Subcutaneous abdominal adipose tissue (tissue), 5 donors: Measurements from ENCODE around the gene TBC1D17.
A peak's percentile ranks its signal among the peaks of the same experiment; 100 is the strongest.

Experiments
- H3K27ac ChIP-seq: one replicate; pipeline ENCODE4 v1.7.0; 2013; ENCODE audit warnings: low read depth, mild to moderate bottlenecking, inconsistent platforms, low read length, moderate library complexity
- H3K27me3 ChIP-seq, 5 donors: one replicate each; pipeline ENCODE4 v1.7.0; 2013; ENCODE audit warnings: low read length in 5 of 5, inconsistent platforms in 1 of 5; ENCODE audit not compliant: control insufficient read depth in 5 of 5, insufficient read depth in 4 of 5
- H3K36me3 ChIP-seq, 5 donors: one replicate each; pipeline ENCODE4 v1.7.0; 2013; ENCODE audit warnings: low read length in 5 of 5; ENCODE audit not compliant: control insufficient read depth in 5 of 5, insufficient read depth in 5 of 5
- H3K4me1 ChIP-seq, 5 donors: one replicate each; pipeline ENCODE4 v1.7.0; 2013; ENCODE audit warnings: low read length in 5 of 5, mild to moderate bottlenecking in 3 of 5, moderate library complexity in 1 of 5; ENCODE audit not compliant: control insufficient read depth in 5 of 5, insufficient read depth in 5 of 5
- H3K4me3 ChIP-seq, 5 donors: one replicate each; pipeline ENCODE4 v1.7.0; 2013; ENCODE audit warnings: low read length in 5 of 5, low read depth in 1 of 5
- H3K9ac ChIP-seq, 5 donors: one replicate each; pipeline ENCODE4 v1.7.0; 2013; ENCODE audit warnings: low read length in 5 of 5, mild to moderate bottlenecking in 4 of 5, moderate library complexity in 3 of 5
- H3K9me3 ChIP-seq, 5 donors: one replicate each; pipeline ENCODE4 v1.7.0; 2013; ENCODE audit warnings: low read length in 5 of 5; ENCODE audit not compliant: control insufficient read depth in 5 of 5
- donor health status: healthy.
- donor health status: healthy.
- donor health status: healthy.
- donor health status: healthy.
- donor health status: healthy.

Gene TBC1D17

DNA sequence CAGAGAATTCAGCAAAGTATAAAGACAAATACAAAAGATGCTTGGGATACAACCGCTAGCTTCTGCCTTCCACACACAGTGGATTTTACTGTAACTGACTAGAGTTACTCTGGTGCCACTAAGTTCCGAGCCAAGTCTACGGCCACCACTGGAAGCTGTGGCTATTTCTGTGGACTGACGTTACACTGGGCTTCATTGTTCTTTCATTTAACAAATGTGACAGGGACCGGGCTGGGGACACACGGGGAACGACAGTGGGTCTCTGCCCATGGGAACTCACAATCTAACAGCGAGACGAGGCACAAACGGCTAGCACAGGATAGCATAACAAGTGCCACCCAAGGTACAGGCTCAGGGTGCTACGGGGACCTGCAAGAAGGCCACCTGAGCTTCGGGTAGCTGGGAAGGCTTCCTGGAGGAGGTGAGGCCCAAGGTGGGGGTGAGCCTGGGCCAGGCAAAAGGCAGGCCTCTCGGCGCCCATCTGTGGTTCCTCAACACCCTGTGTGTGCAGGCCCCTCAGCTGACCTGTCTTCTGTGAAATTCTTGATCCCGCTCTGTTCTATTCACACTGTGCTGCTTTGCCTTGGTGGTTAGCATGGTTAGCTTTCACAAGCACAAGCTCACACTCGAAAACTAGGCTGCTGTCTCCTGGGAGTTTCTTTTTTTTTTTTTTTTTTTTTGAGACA, 29.5 kb downstream of the TBC1D17 start:
- no peak overlapping the region for H3K27ac ChIP-seq
- no peaks in the 10 kb centered on the region for H3K27me3 ChIP-seq
- peak overlapping the region in 1 of 5 donors; percentile 57 for H3K9ac ChIP-seq
- no peaks in the 10 kb centered on the region for H3K9me3 ChIP-seq
- peaks cover 0 to 38% (median 28%) of the 10 kb centered on the region in 5 donors for H3K36me3 ChIP-seq
- H3K4me1 ChIP-seq: peaks cover 0 to 29% (median 11%) of the 10 kb centered on the region in 5 donors
- H3K4me3 ChIP-seq: no peak overlapping the region

DNA sequence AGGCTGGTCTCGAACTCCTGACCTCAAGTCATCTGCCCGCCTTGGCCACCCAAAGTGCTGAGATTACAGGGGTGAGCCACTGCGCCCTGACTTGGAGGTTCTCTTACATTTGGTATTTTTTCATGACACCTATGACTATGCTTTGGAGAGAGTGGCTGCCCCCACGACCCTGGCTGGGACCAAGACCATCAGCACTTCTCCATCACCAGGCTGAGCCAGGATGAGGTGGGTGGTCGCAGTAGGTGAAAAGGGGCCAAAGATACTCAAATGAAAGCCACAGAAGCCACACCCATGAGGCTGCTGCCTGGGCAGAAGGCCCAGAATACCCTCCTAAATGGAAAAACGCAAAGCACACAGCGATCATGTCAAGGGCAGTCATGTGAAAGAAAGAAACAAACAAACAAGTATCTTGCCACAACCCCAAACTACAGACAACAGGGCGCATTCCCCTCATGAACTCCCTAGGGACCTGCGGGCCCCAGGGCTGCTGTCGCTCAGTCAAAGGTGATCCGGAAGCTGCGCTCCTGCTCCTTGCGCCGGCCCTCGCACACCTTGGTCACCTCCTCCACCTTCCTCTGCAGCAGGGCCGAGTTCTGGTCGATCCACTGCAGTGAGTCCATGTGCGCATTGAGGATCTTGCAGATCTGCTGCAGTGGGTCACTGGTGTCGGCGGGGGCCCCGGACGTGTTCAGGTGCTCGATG, 30.4 kb downstream of the TBC1D17 start:
- H3K27me3 ChIP-seq: no peaks in the 10 kb centered on the region
- H3K4me3 ChIP-seq: no peak overlapping the region
- H3K9ac ChIP-seq: no peak overlapping the region
- H3K27ac ChIP-seq: no peak overlapping the region
- H3K4me1 ChIP-seq: peaks cover 0 to 29% (median 11%) of the 10 kb centered on the region in 5 donors
- H3K36me3 ChIP-seq: peaks cover 0 to 45% (median 31%) of the 10 kb centered on the region in 5 donors
- no peaks in the 10 kb centered on the region for H3K9me3 ChIP-seq

DNA sequence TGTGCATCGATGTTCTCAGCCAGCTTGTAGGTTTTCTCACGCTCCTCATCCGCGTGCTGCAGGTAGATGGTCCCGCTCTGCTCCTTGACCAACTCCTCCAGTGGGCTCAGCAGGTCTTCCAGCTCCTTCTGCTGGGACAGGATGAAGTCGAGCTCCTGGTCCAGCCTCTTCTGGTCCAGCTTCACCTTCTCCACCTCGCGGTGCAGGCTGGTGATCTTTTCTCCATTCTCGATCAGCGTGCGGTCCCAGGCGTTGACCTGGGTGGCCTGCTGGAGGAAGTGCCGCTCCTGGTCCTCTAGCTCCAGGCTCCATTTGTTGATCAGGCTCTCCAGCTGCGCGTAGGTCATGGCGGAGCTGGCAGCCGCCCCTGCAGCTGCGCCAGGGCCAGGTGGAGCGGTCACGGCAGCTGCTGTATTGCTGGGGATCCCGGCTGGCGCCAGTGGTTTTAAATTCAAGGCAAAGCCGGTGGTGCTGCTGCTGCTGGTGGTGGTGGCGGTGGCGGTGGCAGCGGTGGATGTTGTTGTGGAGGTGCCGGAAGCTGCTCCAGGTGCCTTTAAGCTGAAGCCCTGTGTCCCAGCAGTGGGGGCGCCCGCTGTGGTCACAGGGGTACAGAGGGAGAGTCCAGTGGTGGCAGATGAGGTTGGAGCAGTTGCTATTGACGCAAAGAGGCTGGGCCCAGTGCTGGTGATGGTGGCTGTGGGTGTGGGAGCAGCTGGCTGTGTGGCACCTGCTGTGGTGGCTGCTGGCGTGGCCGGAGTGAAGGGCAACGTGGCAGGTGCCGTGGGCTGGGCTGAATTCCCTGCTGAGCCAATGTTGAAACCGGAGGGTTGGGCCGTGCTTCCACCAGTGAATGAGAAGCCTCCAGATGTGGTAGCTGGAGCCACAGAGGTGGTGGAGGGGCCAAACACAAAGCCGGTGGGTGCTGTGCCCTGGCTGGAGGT, 31.2 kb downstream of the TBC1D17 start:
- Histone ChIP-seq H3K9me3 (no peaks in the 10 kb centered on the region), H3K36me3 (peaks cover 0 to 54% (median 38%) of the 10 kb centered on the region in 5 donors), H3K4me1 (peaks cover 0 to 28% (median 11%) of the 10 kb centered on the region in 5 donors), H3K4me3 (no peak overlapping the region), H3K27ac (no peak overlapping the region), H3K9ac (no peak overlapping the region), H3K27me3 (no peaks in the 10 kb centered on the region)

DNA sequence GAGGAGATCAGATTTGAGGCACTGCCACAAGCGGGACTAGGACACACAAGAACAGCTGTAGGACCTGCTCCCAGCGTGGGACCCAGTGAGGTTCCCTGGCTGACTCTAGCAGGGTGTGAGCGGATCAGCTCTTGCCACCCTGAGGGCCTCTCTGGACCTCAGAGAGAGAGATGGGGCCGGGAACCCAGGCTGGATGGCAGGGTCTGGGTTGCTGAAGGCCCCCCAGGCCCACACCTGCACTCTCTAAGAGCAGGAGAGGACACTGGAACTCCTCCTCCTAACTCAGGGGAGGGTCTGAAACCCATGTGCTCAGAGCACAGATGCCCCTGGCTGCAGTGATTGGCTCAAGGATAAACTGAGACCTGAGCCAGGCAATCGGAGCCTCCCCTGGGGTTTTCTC, 32.7 kb downstream of the TBC1D17 start:
- H3K4me1 ChIP-seq: peaks cover 0 to 21% (median 10%) of the 10 kb centered on the region in 5 donors
- no peaks in the 10 kb centered on the region for H3K27me3 ChIP-seq
- H3K9ac ChIP-seq: no peak overlapping the region
- no peaks in the 10 kb centered on the region for H3K9me3 ChIP-seq
- H3K27ac ChIP-seq: no peak overlapping the region
- H3K4me3 ChIP-seq: no peak overlapping the region
- peaks cover 0 to 64% (median 44%) of the 10 kb centered on the region in 5 donors for H3K36me3 ChIP-seq

DNA sequence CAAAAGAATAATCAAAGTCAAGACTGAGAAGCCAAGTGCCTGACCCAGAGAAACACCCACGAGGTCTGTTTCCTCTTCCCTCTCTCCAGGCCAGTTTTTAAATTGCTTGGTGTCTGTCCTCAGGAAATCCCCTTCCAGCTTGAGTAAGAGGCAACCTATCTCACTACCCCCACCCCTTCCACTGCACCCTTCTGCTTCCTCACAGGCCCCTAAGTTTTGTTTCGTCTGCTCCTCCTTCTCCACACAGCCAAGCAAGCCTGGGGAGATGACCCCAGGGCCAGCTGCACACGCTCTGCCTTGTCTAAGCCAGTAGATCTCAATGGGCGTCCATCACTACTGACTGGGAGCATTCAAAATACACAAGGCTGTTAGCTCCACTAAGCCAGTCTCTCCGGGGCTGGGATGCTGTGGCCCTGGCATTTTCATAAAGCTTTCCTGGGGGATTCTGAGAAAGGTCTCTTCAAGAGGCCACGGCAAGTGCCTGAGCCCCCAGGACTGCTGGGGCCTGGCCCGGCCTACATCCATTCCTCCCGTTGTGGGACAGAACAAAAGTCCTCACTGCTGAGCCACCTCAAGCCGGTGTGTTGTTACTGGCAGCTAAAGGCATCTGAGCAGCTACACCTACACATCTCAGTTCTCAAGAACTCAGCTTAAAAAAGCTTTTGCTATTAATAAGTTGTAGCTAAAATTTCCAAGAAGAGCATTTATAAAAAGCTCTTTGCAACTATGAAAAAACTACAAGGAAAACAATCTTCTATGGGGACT, 34.1 kb downstream of the TBC1D17 start:
- Histone ChIP-seq H3K4me3 (no peak overlapping the region), H3K9me3 (no peaks in the 10 kb centered on the region), H3K9ac (peak overlapping the region in 2 of 5 donors; percentile 5 to 20), H3K27me3 (no peaks in the 10 kb centered on the region), H3K36me3 (peaks cover 0 to 67% (median 49%) of the 10 kb centered on the region in 5 donors), H3K27ac (peak overlapping the region; percentile 7), H3K4me1 (peaks cover 0 to 21% (median 10%) of the 10 kb centered on the region in 5 donors)

DNA sequence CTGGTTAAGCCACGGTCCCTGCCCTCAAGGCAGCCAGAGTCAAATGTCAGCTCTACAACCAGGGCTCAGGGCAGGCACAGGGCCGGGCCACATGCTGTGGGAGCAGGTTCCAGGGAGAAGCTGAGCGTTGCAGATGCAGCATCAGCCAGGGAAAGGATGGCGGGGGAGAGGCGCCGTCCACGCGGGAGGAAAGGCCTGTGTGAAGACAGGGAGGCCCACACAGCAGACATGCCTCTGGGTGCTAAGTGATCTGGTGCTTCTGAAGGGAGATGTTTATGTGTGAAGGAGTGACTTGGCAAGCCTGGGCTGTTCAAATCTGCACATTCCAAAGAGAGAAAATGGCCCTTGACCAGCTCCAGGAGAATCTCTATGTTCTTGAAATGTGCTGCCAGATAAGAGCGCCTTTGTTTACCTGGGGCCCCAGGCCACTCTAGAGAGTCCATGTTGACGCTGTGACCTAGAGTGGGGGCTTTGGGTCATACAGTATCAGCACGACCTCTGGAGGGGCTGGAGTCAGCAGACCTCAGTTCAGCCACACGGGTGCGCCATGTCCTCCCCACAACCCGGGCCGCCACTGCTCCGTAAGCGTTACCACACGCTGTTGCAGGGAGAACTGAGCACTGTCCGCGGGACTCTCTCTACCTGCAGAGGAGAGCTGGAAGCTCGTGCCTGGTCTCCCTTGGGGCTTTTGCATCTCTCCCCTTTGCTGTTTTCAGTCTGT, 35.6 kb downstream of the TBC1D17 start:
- Histone ChIP-seq H3K27me3 (no peaks in the 10 kb centered on the region), H3K9ac (no peak overlapping the region), H3K27ac (no peak overlapping the region), H3K9me3 (no peaks in the 10 kb centered on the region), H3K36me3 (peaks cover 0 to 68% (median 40%) of the 10 kb centered on the region in 5 donors), H3K4me1 (peaks cover 2 to 29% (median 15%) of the 10 kb centered on the region in 5 donors), H3K4me3 (no peak overlapping the region)

DNA sequence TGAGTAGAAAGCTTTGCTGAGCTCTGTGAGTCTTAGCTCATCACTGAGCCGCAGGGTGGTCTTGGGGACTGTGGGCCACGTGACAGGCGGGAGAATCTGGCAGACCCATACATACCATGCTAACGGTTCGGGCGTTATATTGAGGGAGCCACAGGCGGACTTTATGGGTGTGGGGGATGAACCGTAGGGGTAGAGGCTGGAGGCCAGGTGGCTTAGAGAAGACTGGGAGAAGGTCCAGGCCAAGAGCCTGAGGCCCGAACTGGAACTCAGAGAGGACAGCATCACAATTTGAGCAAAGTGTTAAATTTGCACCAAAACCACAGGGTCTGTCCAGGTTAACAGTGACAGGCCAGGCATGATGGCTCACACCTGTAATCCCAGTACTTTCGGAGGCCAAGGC, 36.2 kb downstream of the TBC1D17 start:
- Histone ChIP-seq H3K36me3 (peaks cover 0 to 67% (median 37%) of the 10 kb centered on the region in 5 donors), H3K9me3 (no peaks in the 10 kb centered on the region), H3K27me3 (no peaks in the 10 kb centered on the region), H3K4me1 (peaks cover 2 to 29% (median 15%) of the 10 kb centered on the region in 5 donors), H3K27ac (no peak overlapping the region), H3K4me3 (no peak overlapping the region), H3K9ac (no peak overlapping the region)

DNA sequence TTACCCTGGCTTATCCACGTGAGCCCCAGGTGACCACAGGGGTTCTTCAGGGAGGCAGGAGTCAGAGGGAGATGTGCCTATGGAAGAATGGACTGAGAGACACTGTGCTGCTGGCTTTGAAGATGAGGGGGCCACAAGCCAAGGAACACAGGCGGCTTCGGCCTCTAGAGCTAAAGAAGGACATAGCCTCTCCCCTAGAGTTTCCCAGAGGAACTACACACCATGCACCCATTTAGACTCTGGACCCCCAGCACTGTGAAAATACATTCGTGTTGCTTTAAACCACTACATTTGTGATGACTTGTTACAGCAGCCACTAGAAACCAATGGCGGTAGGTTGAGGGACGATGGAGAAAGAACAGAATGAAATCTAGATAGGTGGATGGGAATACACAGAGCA, 37.8 kb downstream of the TBC1D17 start:
- no peaks in the 10 kb centered on the region for H3K27me3 ChIP-seq
- no peak overlapping the region for H3K27ac ChIP-seq
- H3K4me3 ChIP-seq: no peak overlapping the region
- no peak overlapping the region for H3K9ac ChIP-seq
- peaks cover 0 to 60% (median 32%) of the 10 kb centered on the region in 5 donors for H3K36me3 ChIP-seq
- peaks cover 2 to 23% (median 12%) of the 10 kb centered on the region in 5 donors for H3K4me1 ChIP-seq
- H3K9me3 ChIP-seq: no peaks in the 10 kb centered on the region
